GM21515 (cell line): ENCODE measurements around the gene TTLL10.
"Not testable (repeated sequence)": the region's sequence is repeated elsewhere in the genome, so short reads cannot be mapped to it uniquely, and the experiment has no call there.

Experiments
- ATAC-seq: cut with Tn5 transposase; IDR thresholded peaks from one replicate; pipeline ENCODE4 v1.9.1; 2021; ENCODE audit not compliant: unreplicated experiment

The TTLL10 gene

DNA sequence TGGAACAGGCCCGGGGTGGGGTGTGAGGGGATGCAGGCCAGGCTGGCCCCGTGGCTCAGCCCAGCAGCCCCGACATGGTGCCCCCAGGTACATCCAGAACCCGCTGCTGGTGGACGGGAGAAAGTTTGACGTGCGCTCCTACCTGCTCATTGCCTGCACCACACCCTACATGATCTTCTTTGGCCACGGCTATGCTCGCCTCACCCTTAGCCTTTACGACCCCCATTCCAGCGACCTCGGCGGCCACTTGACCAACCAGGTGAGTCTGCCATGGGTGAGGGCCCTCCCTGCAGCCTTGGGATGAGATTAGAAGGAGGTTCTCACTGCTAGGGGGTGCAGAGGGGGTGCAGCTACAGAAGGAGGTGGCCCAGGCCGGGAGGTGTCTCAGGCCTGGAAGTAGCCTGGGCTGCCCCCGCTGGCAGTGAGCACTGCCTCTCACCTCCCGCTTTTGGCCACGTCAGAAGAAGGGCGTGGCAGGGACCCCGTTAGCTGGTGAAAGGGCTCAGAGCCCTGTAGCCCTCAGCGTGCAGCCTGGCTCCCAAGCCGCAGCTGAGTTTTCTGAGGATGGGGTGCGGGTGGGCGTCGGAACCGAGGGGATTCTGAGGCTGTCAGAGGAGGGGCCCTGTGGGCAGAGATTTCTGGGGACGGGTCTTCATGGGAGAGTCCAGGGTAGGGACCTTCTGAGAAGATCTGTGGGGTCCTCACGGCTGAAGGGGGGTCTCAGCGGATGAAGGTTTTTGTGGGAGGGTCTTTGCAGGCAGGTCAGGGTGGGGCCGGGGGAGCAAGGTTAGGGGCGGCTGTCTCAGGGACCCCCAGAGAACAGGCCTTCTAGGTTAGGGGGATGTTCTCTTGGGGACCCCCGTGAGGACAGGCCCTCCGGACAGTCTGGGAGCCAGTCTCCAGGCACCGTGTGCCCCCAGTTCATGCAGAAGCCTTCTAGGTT is 10.4 kb downstream of the TTLL10 start:
- no peak for ATAC-seq

GRCh38 chr1:1185101-1185765 is 11.6 kb downstream of the TTLL10 start:
- ATAC-seq: no peak

GRCh38 chr1:1187938-1188337 is 14.3 kb downstream of the TTLL10 start:
- ATAC-seq: no peak

GRCh38 chr1:1189111-1189510 is 15.4 kb downstream of the TTLL10 start:
- no peak for ATAC-seq

DNA sequence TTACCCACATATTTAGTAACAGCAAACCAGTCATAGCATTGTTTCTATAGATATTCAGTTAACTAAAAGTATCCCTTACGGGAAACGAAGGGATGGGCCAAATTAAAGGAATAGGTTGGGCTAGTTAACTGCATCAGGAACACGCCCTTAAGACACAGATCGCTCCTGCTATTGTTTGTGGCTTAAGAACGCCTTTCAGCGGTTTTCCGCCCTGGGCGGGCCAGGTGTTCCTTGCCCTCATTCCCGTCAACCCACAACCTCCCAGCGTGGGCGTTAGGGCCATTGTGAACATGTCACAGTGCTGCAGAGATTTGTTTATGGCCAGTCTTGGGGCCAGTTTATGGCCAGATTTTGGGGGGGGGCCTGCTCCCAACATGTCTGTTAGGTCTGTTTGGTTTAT is 18.1 kb downstream of the TTLL10 start:
- no peak for ATAC-seq

DNA sequence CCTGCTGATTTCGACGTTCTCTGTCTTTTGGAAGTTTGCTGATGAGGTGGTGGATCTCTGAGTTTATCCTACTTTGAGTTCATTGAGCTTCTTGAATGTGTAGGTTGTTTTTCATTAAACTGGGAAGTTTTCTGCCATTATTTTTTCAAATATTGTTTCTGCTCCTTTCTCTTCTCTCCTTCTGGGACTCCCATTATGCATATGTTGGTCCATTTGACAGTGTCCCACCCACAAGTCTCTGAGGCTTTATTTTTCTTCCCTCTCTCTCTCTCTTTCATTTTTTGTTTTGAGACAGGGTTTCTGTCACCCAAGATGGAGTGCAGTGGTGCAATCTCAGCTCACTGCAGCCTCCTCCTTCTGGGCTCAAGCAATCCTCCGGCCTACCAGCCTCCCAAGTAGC is 21.0 kb downstream of the TTLL10 start:
- ATAC-seq: no peak

DNA sequence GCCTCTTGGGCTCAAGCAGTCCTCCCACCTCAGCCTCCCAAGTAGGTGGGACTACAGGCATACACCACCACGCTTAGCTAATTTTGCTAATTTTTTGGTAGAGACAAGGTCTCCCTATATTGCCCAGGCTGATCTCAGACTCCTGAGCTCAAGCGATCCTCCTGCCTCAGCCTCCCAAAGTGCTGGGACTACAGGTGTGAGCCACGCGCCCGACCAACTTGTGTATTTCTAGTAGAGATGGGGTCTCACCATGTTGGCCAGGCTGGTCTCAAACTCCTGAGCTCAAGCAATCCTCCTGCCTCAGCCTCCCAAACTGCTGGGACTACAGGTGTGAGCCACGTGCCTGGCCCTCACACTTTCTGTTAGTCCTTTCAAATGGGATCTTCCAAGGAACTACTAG is 22.0 kb downstream of the TTLL10 start:
- not testable (repeated sequence) for ATAC-seq

GRCh38 chr1:1196431-1197187 is 22.9 kb downstream of the TTLL10 start:
- ATAC-seq: no peak

DNA sequence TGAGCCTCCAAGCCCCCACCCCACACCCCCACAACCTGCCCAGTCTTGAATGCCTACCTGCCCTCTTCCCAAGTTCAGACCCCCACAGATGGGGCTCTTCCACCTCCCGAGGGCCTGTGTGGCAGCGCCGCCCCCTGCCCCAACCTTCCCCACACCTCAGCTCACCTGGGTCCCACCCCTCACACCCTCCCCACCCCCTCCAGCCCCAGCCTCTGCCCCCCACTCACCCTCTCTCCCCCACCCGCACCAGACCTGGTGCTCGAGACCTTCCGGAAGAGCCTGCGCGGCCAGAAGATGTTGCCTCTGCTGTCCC is 23.5 kb downstream of the TTLL10 start:
- ATAC-seq: no peak

DNA sequence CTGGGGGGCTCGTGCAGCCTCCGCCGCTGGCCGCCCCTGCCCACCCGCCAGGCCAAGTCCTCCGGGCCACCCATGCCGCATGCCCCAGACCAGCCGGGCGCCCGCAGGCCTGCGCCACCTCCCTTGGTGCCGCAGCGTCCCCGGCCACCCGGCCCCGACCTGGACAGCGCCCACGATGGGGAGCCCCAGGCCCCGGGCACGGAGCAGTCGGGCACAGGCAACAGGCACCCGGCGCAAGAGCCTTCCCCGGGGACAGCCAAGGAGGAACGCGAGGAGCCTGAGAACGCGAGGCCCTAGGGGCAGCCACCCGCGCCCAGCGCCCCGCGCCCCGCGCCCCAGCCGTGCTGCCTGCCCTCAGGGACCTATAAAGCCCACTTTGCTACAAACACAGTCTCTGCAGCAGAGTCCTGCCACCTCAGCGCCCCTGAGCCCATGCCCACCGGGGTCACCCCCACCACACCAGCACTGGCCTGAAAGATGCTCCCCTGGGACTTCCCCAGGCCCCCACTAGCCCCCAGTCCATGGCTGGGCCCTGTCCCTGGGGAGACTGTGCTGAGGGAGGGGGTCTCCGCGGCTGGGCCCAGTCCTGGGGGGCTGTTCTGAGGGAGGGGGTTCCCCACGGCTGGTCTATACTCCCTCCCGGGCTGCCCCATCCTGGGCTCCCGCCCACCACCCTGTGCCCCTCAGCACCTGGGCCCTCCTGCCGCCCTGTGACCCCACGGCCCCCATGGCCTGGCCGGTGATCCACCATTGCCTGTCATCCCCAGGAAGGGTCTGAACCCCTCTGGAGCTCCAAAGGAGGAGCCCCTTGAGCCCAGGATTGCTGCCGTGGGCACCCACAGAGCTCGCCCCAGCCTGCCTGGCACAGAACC is 24.1 kb downstream of the TTLL10 start:
- ATAC-seq: no peak

- ATAC-seq: no peak
Observed at GRCh38 chr1:1198423-1199140, 24.9 kb downstream of the TTLL10 start.

GRCh38 chr1:1199141-1199960 is 25.7 kb downstream of the TTLL10 start:
- ATAC-seq: no peak

- no peak for ATAC-seq
Observed at GRCh38 chr1:1199961-1200875, 26.5 kb downstream of the TTLL10 start.

- ATAC-seq: no peak
Observed at GRCh38 chr1:1200876-1201810, 27.5 kb downstream of the TTLL10 start.

DNA sequence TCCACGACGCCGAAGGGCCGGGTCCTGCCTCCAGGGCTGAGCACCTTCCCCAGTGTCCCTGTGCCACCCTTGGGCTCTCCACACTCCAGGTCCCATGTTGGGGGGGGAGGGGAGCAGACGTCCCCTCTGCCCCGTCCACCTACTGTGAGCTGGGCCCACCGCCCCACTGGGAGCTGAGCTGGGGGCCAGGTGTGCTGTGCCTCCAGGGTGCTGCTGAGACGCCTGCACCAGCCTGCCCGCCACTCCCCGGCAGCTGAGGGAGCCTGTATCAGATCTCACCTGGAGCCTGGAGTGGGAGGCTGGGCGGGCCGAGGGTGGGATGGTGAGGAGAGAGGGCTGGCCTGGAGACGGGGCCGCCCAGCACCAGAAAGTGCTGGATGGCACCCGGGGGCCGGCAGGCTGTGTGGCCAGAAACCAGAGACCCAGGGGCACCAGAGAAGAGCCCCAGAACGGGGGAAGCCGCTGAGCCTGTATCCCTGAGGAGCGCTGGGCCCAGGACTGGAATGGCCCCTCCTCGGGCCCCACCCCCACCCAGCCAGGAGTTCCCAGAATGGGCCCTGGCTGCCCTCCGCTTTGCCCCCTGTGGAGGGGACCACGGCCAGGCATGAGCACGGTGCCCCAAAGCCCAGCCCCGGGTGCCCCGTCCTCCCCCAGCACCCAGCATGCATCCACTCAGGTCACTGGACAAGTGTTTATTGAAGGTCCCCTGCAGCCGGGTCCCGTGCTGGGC is 29.3 kb downstream of the TTLL10 start:
- no peak for ATAC-seq
